Ureter (tissue), 1 donor: ENCODE results near the gene APEH. TPM values are rescaled to one million over a fixed set of nuclear protein-coding genes. Genes with fewer than 3 reads are reported as not detected.

Experiments
- DNase-seq: peaks from one replicate; pipeline ENCODE4 v3.0.0-alpha.2; 2020; ENCODE audit warnings: low spot score
- total RNA-seq: library from RNA; stranded (reverse); gene quantifications from one replicate; pipeline ENCODE4 v1.2.4, GENCODE V29; 2023
- donor health status: DM: yes; HTN: yes; CAD: no.

The APEH gene
- total RNA-seq, 1 donor from 2014 or later: 152 TPM

- no peak for DNase-seq
These were observed 53.2 kb downstream of the APEH start for GRCh38 chr3:49727154-49727923.

GRCh38 chr3:49727924-49728361 lies 53.8 kb downstream of the APEH start:
- DNase-seq: no peak

- DNase-seq: no peak
These were observed 55.9 kb downstream of the APEH start for GRCh38 chr3:49729966-49730609.

- no peak for DNase-seq
These were observed 58.4 kb downstream of the APEH start for GRCh38 chr3:49732597-49732996.

GRCh38 chr3:49733551-49733950 lies 59.4 kb downstream of the APEH start:
- no peak for DNase-seq

Other genes with a start within 250 kb of the APEH start
- gene NICN1, start 245.0 kb upstream of the APEH start, total RNA-seq: 27.4 TPM
- gene DAG1, start 204.1 kb upstream of the APEH start, total RNA-seq: 94.0 TPM
- 2.4 TPM for gene BSN, start 119.9 kb upstream of the APEH start, total RNA-seq
- gene MST1, start 15.1 kb downstream of the APEH start, total RNA-seq: 16.6 TPM
- gene RNF123, start 15.2 kb downstream of the APEH start, total RNA-seq: 52.8 TPM
- not detected for gene AMIGO3, start 45.3 kb downstream of the APEH start, total RNA-seq
- gene GMPPB, start 49.6 kb downstream of the APEH start, total RNA-seq: 47.2 TPM
- 32.0 TPM for gene IP6K1, start 112.2 kb downstream of the APEH start, total RNA-seq
- gene CDHR4, start 125.5 kb downstream of the APEH start, total RNA-seq: 0.62 TPM
- gene INKA1, start 128.9 kb downstream of the APEH start, total RNA-seq: 13.8 TPM
- 162 TPM for gene UBA7, start 139.6 kb downstream of the APEH start, total RNA-seq
- gene TRAIP, start 182.2 kb downstream of the APEH start, total RNA-seq: 2.0 TPM
- gene CAMKV, start 195.6 kb downstream of the APEH start, total RNA-seq: not detected
- gene MST1R, start 229.5 kb downstream of the APEH start, total RNA-seq: 39.2 TPM